Measurements from ENCODE around the gene SYTL1.
A peak's percentile ranks its signal among the peaks of the same experiment; 100 is the strongest.

The SYTL1 gene

GRCh38 chr1:27318136-27318535, 23.7 kb upstream of the SYTL1 start:
- DNase-seq (ENCODE audit: low read depth), result no peak
- TF ChIP-seq, protein P1, sequence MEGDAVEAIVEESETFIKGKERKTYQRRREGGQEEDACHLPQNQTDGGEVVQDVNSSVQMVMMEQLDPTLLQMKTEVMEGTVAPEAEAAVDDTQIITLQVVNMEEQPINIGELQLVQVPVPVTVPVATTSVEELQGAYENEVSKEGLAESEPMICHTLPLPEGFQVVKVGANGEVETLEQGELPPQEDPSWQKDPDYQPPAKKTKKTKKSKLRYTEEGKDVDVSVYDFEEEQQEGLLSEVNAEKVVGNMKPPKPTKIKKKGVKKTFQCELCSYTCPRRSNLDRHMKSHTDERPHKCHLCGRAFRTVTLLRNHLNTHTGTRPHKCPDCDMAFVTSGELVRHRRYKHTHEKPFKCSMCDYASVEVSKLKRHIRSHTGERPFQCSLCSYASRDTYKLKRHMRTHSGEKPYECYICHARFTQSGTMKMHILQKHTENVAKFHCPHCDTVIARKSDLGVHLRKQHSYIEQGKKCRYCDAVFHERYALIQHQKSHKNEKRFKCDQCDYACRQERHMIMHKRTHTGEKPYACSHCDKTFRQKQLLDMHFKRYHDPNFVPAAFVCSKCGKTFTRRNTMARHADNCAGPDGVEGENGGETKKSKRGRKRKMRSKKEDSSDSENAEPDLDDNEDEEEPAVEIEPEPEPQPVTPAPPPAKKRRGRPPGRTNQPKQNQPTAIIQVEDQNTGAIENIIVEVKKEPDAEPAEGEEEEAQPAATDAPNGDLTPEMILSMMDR (IDR thresholded peaks at IDR 0.05; ENCODE audit: control insufficient read depth, extremely low read depth, insufficient read depth), result no peak
- no peak overlapping the region for H3K4me3 ChIP-seq (ENCODE audit: low read depth, low read length)

DNA sequence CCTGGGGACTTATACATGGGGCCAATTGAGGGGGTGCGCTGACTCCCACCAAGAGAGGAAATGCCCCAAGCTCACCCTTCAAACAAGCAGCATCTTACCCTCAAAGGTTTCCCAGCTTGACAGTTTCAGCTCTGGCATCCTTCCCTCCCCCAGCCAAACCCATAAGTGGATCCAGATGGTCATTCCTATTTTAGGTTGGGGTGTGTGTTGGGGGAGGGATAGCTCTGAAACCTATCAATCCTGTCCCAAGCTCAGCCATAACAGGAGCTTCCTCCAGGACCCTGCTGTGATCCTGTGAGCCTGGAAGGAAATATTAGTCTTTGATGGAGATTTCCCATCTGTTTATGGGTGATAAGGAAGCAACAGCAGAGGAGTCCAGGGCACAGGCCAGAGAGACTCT, 23.2 kb upstream of the SYTL1 start:
- TF ChIP-seq, protein P1 (IDR thresholded peaks at IDR 0.05; ENCODE audit: control insufficient read depth, extremely low read depth, insufficient read depth), result no peak
- H3K4me3 ChIP-seq (ENCODE audit: low read depth, low read length), result no peak overlapping the region
- DNase-seq (ENCODE audit: low read depth), result no peak

DNA sequence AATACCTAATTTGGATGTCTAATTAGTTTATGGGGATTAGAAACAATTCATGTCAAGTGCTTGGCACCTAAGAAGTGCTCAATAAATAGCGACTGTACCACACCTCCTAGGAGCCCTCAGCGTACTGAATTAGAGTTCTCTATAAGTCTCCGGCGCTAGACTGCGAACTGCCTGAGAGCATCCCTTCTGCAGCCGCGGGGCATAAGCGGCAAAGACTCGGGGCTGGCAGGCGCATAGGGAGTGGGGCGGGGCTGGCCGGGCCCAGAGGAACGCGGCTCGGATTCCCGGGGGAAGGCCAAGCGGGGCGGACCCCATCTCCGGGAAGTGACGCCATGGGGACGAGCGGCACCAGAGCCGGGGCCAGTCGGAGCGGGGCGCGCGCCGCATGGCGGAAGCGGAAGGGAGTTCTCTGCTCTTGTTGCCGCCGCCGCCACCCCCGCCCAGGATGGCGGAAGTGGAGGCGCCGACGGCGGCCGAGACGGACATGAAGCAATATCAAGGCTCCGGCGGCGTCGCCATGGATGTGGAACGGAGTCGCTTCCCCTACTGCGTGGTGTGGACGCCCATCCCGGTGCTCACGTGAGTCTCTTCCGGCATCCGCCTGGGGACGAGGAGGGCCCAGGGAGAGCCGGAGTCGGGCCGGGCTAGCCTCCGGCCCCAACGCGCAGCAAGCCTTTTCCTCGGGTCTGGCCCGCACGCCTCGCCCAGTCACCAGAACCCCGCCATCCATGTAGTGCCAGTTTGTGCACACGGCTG, 19.8 kb upstream of the SYTL1 start, which contains the start of gene TMEM222:
TMEM222 (plus strand) TSS at position 351 of the 756 bp plus-strand sequence; CDS start at position 386, 35 bp downstream.
- peak within 1 kb of the TSS; percentile 73 for H3K4me3 ChIP-seq (ENCODE audit: low read depth, low read length)
- DNase-seq (ENCODE audit: low read depth), result peak; percentile 86
- TF ChIP-seq, protein P1 (IDR thresholded peaks at IDR 0.05; ENCODE audit: control insufficient read depth, extremely low read depth, insufficient read depth), result 0 out of 2 replicates have a peak, but pooled peaks have one; percentile 6

- TF ChIP-seq, protein P1 (IDR thresholded peaks at IDR 0.05; ENCODE audit: control insufficient read depth, extremely low read depth, insufficient read depth), result no peak
- DNase-seq (ENCODE audit: low read depth), result no peak
- H3K4me3 ChIP-seq (ENCODE audit: low read depth, low read length), result peak overlapping the region; percentile 73
Measured at GRCh38 chr1:27322569-27323240, 19.1 kb upstream of the SYTL1 start.

DNA sequence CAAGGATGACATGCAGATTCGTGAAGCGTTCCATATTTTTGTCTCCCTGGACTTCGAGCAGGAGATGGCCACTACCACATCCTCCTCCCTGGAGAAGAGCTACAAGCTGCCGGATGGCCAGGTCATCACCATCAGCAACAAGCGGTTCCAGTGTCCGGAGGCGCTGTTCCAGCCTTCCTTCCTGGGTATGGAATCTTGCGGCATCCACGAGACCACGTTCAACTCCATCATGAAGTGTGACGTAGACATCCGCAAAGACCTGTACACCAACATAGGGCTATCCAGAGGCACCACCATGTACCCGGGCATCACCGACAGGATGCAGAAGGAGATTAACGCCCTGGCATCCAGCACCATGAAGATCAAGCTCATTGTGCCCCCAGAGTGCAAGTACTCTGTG, 16.5 kb upstream of the SYTL1 start:
- TF ChIP-seq, protein P1 (IDR thresholded peaks at IDR 0.05; ENCODE audit: control insufficient read depth, extremely low read depth, insufficient read depth), result no peak
- H3K4me3 ChIP-seq (ENCODE audit: low read depth, low read length), result no peak overlapping the region
- DNase-seq (ENCODE audit: low read depth), result no peak

DNA sequence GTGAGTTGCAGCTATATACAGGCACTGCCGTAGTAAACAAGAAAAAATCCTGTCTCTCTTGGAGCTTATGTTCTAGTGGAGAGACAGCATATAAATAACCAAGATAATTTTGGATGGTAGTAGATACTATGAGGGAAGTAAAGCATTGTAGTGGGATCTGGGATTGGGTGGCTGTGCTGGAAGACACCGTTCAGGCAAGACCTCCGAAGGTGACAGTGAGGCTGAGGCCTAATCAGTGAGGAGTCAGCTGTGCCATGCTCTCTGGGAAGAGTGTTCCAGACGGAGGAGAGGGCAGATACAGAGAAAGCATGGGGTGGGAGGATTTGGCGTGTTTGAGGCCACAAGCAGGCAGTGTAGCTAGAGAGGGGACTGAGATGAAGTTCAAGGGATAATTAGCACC, 13.9 kb upstream of the SYTL1 start:
- H3K4me3 ChIP-seq (ENCODE audit: low read depth, low read length), result no peak overlapping the region
- TF ChIP-seq, protein P1 (IDR thresholded peaks at IDR 0.05; ENCODE audit: control insufficient read depth, extremely low read depth, insufficient read depth), result no peak
- no peak for DNase-seq (ENCODE audit: low read depth)
